CD14-positive monocyte (primary cell): Measurements from ENCODE around the gene ATPAF2. TPM values are rescaled to one million over a fixed set of nuclear protein-coding genes. Genes with fewer than 3 reads are reported as not detected.

Source experiments
- DNase-seq, 3 donors: peaks; one replicate each; pipeline ENCODE4 v3.0.0-alpha.2; 2011 to 2022
- H2AFZ ChIP-seq: 2 replicates; pipeline ENCODE4 v1.6.0; 2012; ENCODE audit warnings: mild to moderate bottlenecking, low read depth, low read length, inconsistent platforms; ENCODE audit not compliant: insufficient read depth, poor library complexity, severe bottlenecking
- H3K27ac ChIP-seq, 2 donors: 1 replicate in 1 of 2; 2 replicates in 1 of 2; pipeline ENCODE4 v1.5.1; 2012 to 2013; ENCODE audit warnings: low read length in 2 of 2, control low read depth in 1 of 2, inconsistent platforms in 1 of 2, low read depth in 1 of 2, mild to moderate bottlenecking in 1 of 2
- H3K27me3 ChIP-seq, 2 donors: one replicate each; pipeline versions ENCODE4 v1.6.0 to v1.6.1; 2011 to 2013; ENCODE audit warnings: low read length in 2 of 2; ENCODE audit not compliant: control insufficient read depth in 2 of 2, insufficient read depth in 2 of 2
- H3K36me3 ChIP-seq, 2 donors: replicated peaks in 1 of 2; 1 replicate in 1 of 2; 2 replicates in 1 of 2; pipeline versions ENCODE4 v1.5.1 to v1.6.1; 2012 to 2013; ENCODE audit warnings: low read length in 2 of 2, control low read depth in 1 of 2, inconsistent platforms in 1 of 2, mild to moderate bottlenecking in 1 of 2; ENCODE audit not compliant: insufficient read depth in 2 of 2, control insufficient read depth in 1 of 2
- H3K4me1 ChIP-seq, 2 donors: 1 replicate in 1 of 2; 2 replicates in 1 of 2; pipeline versions ENCODE4 v1.5.1 to v1.6.1; 2012 to 2013; ENCODE audit warnings: low read length in 2 of 2, control low read depth in 1 of 2, inconsistent platforms in 1 of 2, mild to moderate bottlenecking in 1 of 2, moderate library complexity in 1 of 2; ENCODE audit not compliant: insufficient read depth in 2 of 2, control insufficient read depth in 1 of 2
- H3K4me2 ChIP-seq: replicated peaks from 2 replicates; pipeline ENCODE3; 2012; ENCODE audit warnings: low read length, moderate library complexity, mild to moderate bottlenecking; ENCODE audit not compliant: poor library complexity, severe bottlenecking; ENCODE audit errors: extremely low read depth
- H3K4me3 ChIP-seq, 3 experiments: fragments of 200-600 bp in 1 of 3; sonication (generic) in 1 of 3; replicated peaks in 1 of 3; 1 replicate in 2 of 3; 2 replicates in 1 of 3; pipeline ENCODE4 v1.5.1; 2011 to 2013; ENCODE audit warnings: low read length in 3 of 3, mild to moderate bottlenecking in 3 of 3, control low read depth in 2 of 3, low read depth in 2 of 3, inconsistent platforms in 1 of 3, moderate library complexity in 1 of 3
- H3K79me2 ChIP-seq: 2 replicates; pipeline ENCODE4 v1.6.0; 2012; ENCODE audit warnings: mild to moderate bottlenecking, control low read depth, inconsistent platforms, low read length, moderate library complexity; ENCODE audit not compliant: insufficient read depth
- H3K9ac ChIP-seq: 2 replicates; pipeline ENCODE4 v1.6.0; 2017; ENCODE audit warnings: low read length, mild to moderate bottlenecking; ENCODE audit not compliant: insufficient read depth, poor library complexity, severe bottlenecking
- H3K9me3 ChIP-seq, 2 donors: replicated peaks in 1 of 2; 1 replicate in 1 of 2; 2 replicates in 1 of 2; pipeline versions ENCODE4 v1.5.1 to v1.6.1; 2012 to 2013; ENCODE audit warnings: low read length in 2 of 2, control low read depth in 1 of 2; ENCODE audit not compliant: control insufficient read depth in 1 of 2, insufficient read depth in 1 of 2
- H4K20me1 ChIP-seq: 2 replicates; pipeline ENCODE4 v1.6.0; 2012; ENCODE audit warnings: mild to moderate bottlenecking, low read length, control low read depth, moderate library complexity; ENCODE audit not compliant: insufficient read depth
- H3K27ac Mint-ChIP-seq, 7 donors: one replicate each; pipeline ENCODE4 v1.8.0; 2020; ENCODE audit warnings: mild to moderate bottlenecking in 7 of 7, mixed read lengths in 7 of 7, moderate library complexity in 6 of 7, inconsistent platforms in 2 of 7
- H3K27me3 Mint-ChIP-seq, 3 donors: one replicate each; pipeline ENCODE4 v1.8.0; 2021 to 2022; ENCODE audit warnings: low read depth in 3 of 3, mild to moderate bottlenecking in 3 of 3, mixed read lengths in 3 of 3, moderate library complexity in 3 of 3, inconsistent platforms in 1 of 3
- H3K36me3 Mint-ChIP-seq, 2 donors: one replicate each; pipeline ENCODE4 v1.8.0; 2020; ENCODE audit warnings: mixed read lengths in 2 of 2, inconsistent platforms in 1 of 2, mild to moderate bottlenecking in 1 of 2
- H3K4me1 Mint-ChIP-seq: one replicate; pipeline ENCODE4 v1.8.0; 2020; ENCODE audit warnings: mild to moderate bottlenecking, mixed read lengths
- H3K4me3 Mint-ChIP-seq, 2 donors: one replicate each; pipeline ENCODE4 v1.8.0; 2020; ENCODE audit warnings: mild to moderate bottlenecking in 2 of 2, mixed read lengths in 2 of 2, moderate library complexity in 1 of 2
- H3K9me3 Mint-ChIP-seq, 7 donors: one replicate each; pipeline ENCODE4 v1.8.0; 2020 to 2022; ENCODE audit warnings: mixed read lengths in 7 of 7, mild to moderate bottlenecking in 6 of 7, moderate library complexity in 6 of 7, inconsistent platforms in 2 of 7
- WGBS: methylation state at CpG from one replicate; pipeline ENCODE4 v1.1.5; 2013; ENCODE audit warnings: missing lambda C conversion rate; ENCODE audit not compliant: insufficient coverage; 5-methylcytosine and 5-hydroxymethylcytosine counted together
- intact Hi-C, 2 donors: fragments of 100-400 bp; cut with micrococcal nuclease; formaldehyde crosslinking; loops; one replicate each; pipeline versions ENCODE4 v1.15.0 to v1.15.1; 2023
- polyA plus RNA-seq, 3 donors: library from polyadenylated mRNA; depleted of rRNA in 1 of 3; unstranded in 2 of 3; stranded (reverse) in 1 of 3; fragments of 300-500 nt in 2 of 3; fragments of >200 nt in 1 of 3; fragmentation: Illumina TruSeq in 2 of 3; gene quantifications; 1 replicate in 2 of 3; 2 replicates in 1 of 3; pipeline ENCODE4 v1.2.3, GENCODE V29; 2012 to 2021
- TF ChIP-seq, protein P1 (sequence below): fragments of 200-600 bp; IDR thresholded peaks from one replicate; pipeline ENCODE4 v1.8.0; 2022; ENCODE audit warnings: antibody characterized with exemption, mild to moderate bottlenecking

ATPAF2 gene
- polyA plus RNA-seq, 3 donors, result 41.3 to 50.8 (median 44.9) TPM

DNA sequence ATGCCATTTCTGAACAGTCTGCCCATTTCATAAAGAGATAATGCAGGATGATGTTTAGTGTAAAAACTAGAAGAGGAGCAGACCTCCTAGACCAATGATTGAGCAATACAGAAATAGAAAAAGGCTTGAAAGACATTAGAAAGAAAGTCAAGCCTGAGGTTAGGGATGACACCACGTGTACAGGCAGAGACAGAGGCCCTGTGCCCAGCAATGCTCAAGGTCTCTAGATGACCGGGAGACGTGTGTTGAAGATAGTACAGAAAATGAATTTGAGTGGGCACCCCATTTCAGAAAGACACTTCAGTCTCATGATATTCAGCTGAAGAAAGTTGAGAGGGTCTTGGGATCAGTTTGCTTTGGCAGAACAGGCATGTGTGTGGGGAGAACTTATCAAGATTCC lies 5.6 kb upstream of the ATPAF2 start:
- H3K27me3 ChIP-seq, result no peaks in the 10 kb centered on the region
- H3K4me1 Mint-ChIP-seq, result peaks cover 27% of the 10 kb centered on the region
- peaks cover 0 to 2% (median 0%) of the 10 kb centered on the region in 7 donors for H3K9me3 Mint-ChIP-seq
- intact Hi-C loops, result no loop called here
- no peak overlapping the region for H2AFZ ChIP-seq
- TF ChIP-seq, protein P1, sequence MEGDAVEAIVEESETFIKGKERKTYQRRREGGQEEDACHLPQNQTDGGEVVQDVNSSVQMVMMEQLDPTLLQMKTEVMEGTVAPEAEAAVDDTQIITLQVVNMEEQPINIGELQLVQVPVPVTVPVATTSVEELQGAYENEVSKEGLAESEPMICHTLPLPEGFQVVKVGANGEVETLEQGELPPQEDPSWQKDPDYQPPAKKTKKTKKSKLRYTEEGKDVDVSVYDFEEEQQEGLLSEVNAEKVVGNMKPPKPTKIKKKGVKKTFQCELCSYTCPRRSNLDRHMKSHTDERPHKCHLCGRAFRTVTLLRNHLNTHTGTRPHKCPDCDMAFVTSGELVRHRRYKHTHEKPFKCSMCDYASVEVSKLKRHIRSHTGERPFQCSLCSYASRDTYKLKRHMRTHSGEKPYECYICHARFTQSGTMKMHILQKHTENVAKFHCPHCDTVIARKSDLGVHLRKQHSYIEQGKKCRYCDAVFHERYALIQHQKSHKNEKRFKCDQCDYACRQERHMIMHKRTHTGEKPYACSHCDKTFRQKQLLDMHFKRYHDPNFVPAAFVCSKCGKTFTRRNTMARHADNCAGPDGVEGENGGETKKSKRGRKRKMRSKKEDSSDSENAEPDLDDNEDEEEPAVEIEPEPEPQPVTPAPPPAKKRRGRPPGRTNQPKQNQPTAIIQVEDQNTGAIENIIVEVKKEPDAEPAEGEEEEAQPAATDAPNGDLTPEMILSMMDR, result no peak
- no peak for DNase-seq
- H3K27me3 Mint-ChIP-seq, result peaks cover 0 to 2% (median 0%) of the 10 kb centered on the region in 3 donors
- peaks cover 11 to 13% of the 10 kb centered on the region in 2 donors for H3K4me1 ChIP-seq
- H3K27ac ChIP-seq, result no peak overlapping the region
- H3K4me3 ChIP-seq, result no peak overlapping the region
- no peak overlapping the region for H3K27ac Mint-ChIP-seq
- H3K36me3 Mint-ChIP-seq, result peaks cover 14 to 32% of the 10 kb centered on the region in 2 donors
- H3K79me2 ChIP-seq, result peaks cover 18% of the 10 kb centered on the region
- H3K4me3 Mint-ChIP-seq, result no peak overlapping the region
- H3K9ac ChIP-seq, result no peak overlapping the region
- H3K36me3 ChIP-seq, result peaks cover 9 to 26% of the 10 kb centered on the region in 2 donors
- H4K20me1 ChIP-seq, result no peaks in the 10 kb centered on the region
- 89% methylated on average over 1 of the region's 3 CpGs for WGBS
- H3K9me3 ChIP-seq, result no peaks in the 10 kb centered on the region
- no peak overlapping the region for H3K4me2 ChIP-seq

DNA sequence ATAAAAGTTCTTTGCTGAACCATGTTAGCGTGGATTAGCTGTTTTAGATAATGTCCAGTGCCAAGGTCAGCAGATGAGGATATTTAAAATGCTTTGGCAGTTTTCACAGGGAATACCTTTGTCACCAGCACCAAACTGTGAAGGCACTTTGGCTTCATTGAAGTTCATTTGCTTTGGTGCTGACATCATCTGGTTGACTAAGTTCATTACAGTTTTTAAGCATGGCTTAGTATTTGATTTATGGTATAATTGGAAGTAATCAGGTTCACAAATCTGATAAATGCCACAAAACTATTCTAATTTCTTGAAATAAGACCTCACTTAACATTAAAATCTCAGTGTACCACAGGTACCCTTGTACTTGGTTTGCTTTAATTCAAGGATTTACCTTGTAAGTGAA lies 4.5 kb upstream of the ATPAF2 start:
- Histone ChIP-seq H3K36me3 (peaks cover 9 to 22% of the 10 kb centered on the region in 2 donors), H3K9me3 (no peaks in the 10 kb centered on the region), H3K27me3 (no peaks in the 10 kb centered on the region), H3K4me1 (peaks cover 13 to 17% of the 10 kb centered on the region in 2 donors), H3K4me2 (no peak overlapping the region), H3K4me3 (no peak overlapping the region), H3K9ac (no peak overlapping the region), H3K27ac (no peak overlapping the region), H2AFZ (no peak overlapping the region), H4K20me1 (peaks cover 3% of the 10 kb centered on the region), H3K79me2 (peaks cover 22% of the 10 kb centered on the region)
- Mint-ChIP-seq H3K9me3 (peaks cover 0 to 2% (median 0%) of the 10 kb centered on the region in 7 donors), H3K36me3 (peaks cover 14 to 25% of the 10 kb centered on the region in 2 donors), H3K4me3 (no peak overlapping the region), H3K4me1 (peaks cover 29% of the 10 kb centered on the region), H3K27ac (no peak overlapping the region), H3K27me3 (peaks cover 0 to 2% (median 0%) of the 10 kb centered on the region in 3 donors)
- no peak for DNase-seq
- WGBS, result 100% methylated on average over 1 of the region's 1 CpG
- intact Hi-C loops, result no loop called here
- TF ChIP-seq, protein P1, result no peak
